Stimulated activated CD4-positive, alpha-beta T cell treated with anti-CD3 and anti-CD28 coated beads, Interleukin-4, amount 100 ng/mL, for 24 hours (primary cell): ENCODE results near the gene IGFBP4.

Source experiments
- DNase-seq: peaks from one replicate; pipeline ENCODE4 v3.0.0-alpha.2; 2020

The IGFBP4 gene

DNA sequence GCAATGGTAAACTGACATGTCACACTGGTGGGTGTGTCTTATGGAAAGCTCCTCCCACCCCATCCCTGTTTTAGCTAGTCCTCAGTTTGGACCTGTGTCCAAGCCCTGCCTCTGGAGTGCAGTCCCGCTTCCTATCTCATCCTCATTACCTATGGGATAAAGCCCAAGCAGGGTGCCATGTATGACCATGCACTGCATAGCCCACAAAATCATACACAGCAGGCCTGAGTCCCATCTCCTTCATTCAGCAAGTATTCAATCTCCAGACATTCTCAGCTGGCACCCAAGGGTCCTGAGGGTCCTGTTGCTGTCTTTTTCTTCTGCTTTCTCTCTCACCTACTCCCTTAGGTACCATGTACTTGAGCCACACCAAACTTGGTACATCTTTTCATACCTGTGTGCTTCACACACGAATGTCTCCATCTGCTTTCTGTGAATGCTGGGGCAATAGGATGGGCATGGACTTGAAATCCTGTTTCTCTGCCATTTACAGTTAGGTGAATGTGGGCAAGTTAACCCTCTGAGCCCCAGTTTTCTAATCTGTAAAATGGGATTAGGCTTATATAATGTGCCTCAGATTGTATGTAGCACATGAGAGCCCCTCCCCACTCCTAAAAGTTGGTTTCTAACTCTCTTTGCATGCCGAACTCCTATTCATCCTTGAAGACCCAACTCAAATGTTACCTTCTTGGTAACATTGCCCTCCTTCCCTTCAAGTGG lies 29.6 kb downstream of the IGFBP4 start:
- DNase-seq = no peak

DNA sequence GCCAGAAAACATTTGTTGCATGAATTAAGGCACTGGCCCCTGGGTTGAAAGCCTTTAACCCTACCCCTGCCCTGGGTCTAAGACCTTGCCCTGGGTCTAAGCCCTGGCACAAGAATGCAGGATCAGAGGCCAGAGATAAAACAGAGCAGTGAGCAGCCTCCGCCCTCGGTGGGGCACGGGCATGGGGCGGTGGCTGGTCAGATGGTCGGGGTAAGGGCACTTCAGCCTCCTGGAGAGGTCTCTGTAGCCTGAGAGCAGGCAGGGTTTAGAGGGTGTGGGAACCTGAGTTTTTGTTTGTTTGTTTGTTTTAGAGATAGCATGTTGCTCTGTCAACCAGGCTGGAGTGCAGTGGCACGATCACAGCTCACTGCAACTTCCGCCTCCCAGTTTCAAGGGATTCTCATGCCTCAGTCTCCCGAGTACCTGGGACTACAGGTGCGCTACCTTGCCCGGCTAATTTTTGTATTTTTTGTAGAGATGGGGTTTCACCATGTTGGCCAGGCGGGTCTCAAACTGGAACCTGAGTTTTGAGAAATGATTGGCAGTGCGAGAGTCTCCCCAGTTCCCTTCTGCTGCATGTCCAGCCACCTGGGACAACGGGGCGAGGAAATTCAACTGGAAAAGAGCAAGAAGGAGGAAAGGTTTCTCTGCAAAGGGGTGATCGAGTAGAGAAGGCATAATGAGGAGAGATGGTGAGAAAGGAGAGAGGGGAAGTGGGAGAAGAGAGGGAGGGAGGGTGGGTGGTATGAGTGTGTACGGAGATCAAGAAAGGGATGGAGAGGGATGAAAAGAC lies 30.5 kb downstream of the IGFBP4 start:
- DNase-seq = no peak

DNA sequence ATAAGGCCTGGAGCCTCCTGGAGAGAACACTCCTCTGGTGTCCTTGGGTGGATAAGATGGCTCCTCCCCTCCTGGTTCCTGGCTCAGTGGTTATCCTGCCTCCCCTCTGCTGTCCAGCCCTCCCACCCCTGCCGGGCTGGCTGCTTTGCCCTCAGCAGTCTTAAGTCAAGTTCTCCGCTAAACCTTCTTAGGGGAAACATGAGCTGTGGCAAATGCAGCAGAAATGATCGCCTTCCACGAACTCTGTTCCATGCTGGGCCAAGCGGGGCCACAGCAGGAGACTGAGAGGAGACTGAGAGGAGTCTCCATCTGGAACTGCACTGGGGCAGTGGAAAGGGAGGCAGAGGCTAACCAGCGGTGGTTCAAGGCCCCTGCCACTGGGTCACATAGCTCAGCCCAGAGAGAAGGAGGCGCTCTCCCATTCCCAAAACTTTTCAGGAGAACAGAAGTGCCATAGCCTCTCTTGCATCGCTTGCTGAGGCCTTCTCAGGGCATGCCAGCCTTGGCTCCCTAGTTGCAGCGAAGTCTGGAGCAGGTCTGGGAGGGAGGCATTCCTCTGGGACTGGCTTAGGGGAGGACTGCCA lies 31.3 kb downstream of the IGFBP4 start:
- no peak for DNase-seq

DNA sequence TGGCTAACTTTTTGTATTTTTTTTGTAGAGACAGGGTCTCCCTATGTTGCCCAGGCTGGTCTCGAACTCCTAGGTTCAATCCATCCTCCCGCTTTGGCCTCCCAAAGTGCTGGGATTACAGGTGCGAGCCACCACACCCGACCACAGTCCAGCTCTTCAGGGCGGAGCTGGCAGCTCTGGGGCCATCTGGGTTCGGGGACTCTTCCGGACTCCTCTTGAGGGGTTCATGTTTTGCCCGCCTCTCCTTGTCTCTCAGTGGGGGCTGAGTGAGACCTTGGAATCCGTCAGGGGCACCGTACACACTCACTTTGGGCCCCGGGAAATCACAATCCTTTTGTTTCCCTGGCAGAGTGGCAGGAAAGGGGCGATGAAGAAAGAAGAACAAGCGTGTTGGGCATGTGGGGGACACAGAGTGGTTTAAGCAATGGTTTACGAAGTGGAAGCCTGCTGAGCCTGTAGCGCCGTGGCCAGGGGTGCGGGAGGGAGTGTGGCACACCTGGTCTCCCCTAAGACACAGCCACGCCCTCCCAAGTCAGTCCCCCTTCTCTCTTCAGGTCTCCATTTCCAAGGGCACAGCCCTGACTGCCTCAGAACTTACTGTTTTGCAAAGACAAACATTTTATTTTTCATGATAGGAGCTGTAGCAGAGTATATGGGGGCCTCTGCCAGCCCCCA lies 32.1 kb downstream of the IGFBP4 start:
- no peak for DNase-seq

DNA sequence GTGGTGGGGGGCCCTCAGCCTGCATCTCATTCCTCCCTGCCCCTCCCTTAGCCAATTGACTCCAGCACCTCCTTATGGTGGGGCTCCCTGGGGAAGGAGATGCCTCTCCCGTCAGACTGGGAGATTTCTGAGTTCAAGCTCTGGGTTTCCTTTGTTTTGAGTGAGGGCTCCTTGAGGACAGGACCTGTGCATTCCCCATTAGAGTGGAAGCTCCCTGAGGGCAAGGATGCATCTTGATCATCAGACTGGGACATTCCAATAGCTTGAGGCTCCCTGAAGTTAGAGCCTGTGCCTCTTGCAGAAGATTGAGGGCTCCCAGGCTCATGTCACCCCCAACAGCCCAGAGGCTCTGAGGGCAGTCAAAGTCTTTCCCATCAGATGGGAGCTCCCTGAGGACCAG lies 34.5 kb downstream of the IGFBP4 start:
- no peak for DNase-seq

DNA sequence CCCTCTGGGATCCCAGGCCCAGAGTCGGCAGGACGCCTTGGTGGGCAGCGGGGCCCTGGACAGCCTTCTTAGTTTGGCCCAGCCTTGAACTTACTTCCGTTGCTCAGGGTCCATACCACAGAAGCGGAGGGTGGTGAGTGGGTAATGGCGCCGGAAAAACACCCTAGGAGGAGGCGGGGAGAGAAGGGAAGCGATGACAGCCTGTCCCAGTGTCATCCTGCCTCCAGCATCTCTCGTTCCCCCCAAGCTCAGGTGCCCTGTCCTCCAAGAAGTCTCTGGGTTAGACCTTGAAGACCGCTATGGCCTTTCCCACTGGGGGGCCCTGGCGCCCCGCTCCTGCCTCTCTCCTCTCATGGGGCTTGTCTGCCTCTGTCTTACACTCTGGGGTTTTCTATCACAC lies 35.2 kb downstream of the IGFBP4 start:
- no peak for DNase-seq

DNA sequence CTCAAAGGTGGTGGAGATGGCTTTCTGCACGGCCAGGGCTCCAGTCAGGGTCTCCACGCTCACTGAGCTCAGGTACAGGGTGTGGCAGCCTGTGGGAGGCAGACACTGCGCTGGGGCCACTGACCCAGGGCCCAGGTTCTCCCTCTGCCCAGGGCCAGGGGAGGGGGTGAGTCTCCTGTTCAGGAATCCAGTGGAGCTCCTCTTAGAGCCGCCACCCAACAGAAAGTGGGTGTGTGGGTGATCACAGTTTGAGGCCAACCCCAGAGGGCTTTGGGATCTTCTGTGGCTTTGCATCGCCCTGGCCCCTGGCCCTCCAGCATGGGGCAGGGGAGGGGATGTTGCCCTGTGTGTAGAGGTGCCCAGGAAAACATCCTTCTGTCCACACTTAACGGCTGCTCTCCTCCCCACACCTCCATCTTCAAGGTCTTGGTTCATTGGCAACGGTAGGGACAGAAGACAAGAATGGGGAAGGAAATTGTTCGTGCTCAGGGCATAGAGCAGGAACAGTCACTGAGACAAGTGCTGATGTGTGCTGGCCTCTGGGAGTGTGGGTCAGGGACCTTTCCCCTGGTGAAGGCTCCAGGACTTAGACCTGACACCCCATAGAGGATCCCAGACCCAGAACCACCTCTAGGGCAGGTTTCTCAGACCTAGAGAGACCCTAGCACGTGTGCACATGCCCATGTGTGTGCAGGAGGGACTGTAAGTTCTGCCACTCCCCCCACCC lies 36.7 kb downstream of the IGFBP4 start:
- no peak for DNase-seq

DNA sequence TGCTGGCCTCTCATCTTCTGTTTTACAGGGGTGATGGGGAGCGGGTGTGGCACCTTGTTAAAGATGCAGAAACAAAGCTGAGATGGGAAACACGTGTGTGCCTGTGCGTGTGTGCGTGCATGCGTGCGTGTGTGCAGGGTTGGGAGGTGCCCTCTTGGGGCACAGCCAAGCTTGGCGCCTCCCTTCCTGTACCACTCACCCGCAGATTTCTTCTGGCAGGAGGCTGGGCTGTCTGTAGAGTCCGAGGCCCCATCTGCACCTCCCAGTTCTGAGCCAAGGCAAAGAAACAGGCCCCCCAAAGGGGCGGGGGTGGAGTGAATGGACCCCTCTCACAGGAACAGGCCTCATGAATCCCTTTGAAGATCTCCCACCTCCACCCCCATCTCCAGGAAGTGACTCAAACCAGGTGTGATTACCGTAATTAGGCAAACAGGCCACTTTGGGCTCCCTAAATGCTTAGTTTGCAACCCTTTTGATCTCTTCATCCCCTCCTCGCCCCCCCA lies 37.3 kb downstream of the IGFBP4 start:
- peak; percentile 86 for DNase-seq

DNA sequence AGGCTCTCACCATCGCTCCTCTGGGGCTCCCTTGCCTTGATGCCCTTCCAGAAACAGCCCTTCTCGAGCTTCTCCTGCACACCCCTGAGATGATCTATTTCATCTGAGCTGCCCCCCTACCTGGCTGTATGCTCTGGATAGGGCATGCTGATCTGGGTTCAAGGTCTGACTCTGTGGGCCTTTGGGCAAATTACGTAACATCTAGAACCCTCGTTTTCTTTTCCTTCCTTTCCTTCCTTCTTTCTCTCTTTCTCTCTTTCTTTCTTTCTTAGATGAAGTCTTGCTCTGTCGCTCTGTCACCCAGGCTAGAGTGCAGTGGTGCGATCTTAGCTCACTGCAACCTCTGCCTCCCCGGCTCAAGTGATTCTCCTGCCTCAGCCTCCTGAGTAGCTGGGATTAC lies 37.9 kb downstream of the IGFBP4 start:
- DNase-seq = no peak

DNA sequence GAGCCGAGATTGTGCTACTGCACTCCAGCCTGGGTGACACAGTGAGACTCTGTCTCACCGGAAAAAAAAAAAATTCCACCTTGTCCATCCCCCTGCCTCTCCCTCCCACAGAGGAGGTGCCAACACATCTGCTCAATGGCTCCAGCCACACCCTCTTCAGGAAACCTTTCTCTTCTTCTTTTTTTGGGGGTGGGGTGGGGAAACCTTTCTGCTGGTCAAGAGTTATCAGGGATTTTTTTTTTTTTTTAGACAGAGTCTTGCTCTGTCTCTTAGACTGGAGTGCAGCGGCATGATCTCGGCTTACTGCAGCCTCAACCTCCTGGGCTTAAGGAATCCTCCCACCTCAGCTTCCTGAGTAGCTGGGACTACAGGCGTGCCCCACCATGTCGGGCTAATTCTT lies 39.5 kb downstream of the IGFBP4 start:
- DNase-seq = no peak

DNA sequence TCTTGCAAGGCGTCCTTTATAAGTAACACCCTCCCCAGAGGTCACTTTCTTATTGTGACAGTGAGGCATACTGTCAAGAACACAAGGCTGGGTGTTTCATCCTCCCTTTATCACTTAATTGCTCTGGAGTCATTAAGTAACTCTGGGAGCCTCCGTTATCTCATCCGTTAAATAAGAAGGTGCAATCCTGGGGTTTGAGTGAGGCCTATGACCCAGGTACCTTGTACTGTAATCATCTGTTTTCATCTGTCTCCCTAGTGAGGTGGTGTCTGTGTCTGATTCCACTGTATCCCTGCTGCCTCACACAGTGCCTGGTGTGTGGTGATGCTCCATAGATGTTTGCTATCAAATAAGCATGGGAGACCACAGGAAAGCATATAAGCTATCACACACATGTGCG lies 40.4 kb downstream of the IGFBP4 start:
- no peak for DNase-seq

DNA sequence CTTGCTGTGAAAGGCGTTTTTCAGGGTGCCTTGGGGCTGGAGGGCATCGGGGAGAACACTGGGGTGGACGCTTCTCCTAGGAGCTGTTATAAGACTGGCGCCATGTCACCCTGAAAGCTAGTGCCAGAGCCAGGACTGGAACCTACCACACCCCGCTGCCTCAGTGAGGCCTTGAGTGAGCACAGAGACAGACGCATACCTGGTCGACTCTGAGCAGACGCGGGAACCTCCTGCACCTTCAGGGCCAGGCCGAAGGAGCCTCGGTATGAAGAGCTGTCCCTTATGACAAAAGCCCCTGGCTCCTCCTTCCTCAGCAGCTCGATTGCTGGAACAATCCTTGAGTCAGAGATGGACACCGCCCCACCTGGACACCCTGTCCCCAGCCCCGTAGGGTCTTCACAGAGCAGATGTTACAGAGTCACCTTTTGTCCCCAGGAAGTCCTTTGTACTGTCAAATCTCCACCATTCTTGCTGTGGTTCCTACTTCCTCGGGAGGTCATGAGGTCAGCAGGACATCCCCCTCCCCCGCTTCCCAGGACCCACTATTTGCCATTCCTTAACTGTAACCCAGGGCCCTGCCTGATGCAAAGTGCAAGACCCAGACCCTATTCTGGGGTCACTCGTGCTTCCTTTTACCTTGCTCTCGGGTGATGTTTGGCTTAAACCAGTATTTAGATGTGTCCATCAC lies 41.2 kb downstream of the IGFBP4 start:
- no peak for DNase-seq

DNA sequence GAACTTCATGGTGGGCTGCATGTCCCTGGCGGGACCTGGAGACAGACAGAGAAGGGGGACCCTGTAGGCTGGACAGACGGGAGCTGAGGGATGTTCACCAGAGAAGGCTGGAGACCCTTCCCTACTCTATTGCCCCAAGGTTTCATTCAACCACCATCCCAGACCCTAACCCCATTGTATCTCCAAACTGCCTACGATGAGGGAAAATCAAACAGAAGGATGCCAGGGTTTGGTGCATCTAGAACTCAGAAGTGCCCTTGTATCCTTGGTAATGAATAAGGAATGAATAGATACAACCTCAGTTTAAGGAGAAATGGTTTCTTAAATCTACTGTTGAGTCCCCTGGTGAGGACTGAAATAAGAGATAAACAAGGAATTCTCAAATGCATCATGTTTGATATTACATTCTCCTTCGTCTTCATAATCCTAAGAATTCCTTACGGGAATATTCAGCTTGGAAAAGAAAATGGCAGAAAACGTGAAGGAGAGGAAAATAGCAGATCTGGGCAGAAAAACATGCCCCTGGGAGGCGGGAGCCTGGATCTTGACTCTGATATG lies 41.8 kb downstream of the IGFBP4 start:
- no peak for DNase-seq

DNA sequence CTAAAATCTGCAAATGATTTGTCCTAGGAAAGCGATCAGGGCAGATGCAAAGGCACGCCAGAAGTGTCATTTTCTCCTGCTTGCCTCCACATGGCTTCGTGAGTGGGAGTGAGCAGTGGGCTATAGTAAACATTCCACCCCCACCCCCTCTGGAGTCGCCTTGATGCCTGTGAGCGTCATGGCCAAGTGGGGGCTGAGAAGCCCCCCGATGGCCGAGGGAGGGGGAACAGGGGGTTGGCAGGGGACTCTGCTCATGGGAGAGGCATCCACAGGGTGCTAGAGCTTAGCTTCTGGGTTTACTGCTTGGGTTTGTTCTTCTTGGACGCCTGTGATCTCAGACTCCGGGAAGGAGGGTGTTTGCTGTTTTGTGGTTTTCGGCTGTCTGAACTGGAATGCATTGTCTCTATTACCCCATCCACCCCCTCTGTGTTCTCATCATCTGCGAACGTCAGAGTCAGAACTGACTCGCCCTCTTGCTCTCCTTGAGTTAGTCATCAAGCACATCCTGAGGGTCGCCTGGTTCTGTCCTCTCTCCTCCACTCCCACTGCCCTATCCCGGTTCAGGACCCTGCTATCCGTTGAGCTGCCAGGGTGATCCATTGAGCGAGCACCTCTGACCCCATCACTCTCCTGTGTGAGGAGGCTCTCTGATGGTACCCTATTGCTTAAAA lies 42.7 kb downstream of the IGFBP4 start:
- DNase-seq = peak; percentile 40

DNA sequence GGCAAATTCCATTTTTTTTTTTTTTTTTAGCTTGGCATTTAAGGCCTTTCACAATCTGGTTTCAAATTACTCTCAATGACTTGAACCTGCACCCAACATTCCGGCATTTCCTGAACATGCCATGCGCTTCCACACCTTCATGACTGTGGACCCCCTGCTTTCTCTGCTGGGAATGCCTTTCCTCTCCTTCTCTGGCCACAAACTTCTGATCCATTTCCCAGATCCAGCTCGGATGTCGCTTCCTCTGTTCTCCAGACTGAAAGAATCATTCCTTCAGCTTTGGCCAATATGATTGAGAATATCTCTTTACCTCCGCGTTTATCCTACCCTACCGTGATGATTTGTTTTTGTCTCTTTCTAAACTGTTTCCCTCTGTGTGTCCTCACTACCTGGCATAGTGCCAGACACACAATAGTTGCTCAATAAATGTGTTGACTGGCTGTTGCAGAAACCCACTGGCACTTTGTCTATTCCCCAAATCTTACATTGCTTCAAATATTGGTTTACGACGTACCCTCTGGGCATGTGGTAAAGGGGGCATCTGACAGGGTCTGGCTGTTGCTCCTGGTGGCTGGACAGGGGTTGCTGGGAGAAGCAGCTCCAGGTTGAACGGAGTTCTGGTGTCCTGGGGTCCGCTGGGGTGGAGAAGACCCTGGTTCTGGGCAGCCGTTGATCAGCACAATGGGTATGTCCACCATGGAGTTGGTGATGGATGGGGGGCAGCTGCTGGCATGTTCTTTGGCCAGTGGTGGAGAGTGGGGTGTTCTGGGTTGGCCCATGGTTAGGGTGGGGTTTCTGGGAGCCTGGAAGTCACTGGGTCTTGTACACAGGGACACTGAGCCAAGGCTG lies 43.5 kb downstream of the IGFBP4 start:
- DNase-seq = no peak

DNA sequence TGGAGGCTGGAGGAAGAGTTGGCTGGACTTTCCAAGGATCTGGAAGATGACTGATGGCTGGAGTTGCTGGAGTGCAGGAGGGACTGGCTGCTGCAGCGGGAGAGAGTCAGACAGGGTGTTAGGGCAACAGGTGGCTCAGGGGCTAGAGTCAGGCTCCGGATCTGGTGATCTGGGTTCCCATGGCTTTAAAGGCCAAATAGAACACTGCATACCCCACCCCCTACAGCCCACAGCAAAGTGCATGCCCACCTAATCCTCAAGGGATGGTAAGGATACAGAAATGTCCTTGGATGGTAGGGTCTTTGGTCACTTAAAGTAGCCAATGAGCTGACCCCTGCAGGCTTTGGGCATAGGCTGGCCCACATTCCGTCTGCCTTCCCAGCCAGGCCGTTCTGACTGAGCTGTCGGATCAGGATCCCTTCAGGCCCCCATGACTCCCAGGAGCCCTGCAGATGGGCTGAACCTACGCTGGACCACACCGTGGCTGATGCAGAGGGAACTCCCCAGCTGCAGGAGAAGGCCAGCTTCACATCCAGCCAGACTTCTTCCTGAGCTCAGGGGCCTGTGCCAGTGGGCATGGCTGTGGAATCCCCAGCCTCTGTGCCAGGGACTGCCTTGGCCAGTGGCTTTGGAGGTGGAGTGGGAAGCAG lies 44.2 kb downstream of the IGFBP4 start:
- DNase-seq = no peak

DNA sequence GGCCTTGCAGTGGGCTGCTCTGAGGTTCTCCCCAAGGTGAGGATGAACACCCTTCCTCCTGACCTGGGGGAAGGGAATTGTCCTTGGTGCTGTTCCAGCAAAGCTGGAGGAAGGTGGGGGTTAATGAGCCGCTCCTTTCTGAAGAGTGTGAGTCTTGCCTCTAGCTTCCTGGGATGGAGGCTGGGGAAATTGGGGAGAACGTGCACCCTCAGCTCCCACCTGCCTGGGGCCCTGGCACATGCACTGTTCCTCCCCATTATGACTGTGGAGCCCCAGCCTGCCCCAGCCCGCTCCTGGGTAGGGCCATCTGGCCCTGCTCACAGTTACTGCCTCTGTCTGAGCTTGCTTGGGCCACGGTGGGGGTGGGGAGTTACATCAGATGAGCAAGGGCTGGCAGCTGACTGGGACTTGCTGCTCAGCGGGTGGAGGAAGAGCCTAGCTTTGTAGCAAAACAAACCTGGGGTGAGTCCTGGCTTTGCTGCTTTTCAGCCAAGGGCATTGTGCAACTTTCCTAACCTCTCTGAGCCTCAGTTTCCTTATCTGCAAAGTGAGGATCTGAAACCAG lies 47.1 kb downstream of the IGFBP4 start:
- DNase-seq = no peak

DNA sequence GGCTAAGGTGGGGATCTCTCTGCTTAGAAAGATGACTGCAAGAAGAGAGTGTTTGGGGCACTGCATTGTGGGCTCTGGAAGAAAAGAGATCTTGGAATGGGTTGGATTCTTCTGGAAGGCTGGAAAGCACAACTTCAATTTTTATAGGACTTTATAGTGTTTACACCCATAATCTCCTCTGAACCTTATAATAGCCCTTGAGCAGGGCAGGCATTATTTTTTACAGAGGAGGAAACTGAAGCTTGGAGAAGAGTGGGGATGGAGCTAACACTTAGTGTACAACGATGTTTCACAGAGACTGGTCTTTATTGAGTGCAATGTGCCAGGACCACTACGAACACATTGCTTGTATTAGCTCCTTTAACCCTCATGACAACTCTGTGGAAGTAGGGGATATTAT lies 47.7 kb downstream of the IGFBP4 start:
- DNase-seq = no peak

DNA sequence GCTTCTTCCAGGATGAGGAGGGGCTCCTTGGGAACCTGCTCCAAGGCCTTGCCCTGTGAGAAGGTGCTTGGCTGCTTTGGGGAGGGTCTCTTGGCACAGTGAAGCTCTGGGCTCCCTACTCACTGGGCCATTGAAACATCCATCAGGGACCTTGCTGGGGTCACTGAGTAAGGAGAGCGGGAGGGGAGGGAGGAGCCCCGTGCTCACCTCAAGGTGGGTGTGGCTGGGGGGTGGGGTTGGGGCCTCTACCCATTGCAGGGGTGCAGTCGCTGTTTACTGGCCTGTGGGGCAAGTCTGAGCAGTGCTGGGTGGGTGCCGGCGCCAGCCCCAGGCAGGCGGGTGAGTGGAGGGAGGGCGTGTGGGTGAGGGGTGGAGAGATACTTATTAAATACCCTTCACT lies 48.2 kb downstream of the IGFBP4 start:
- no peak for DNase-seq
